ENCODE data around the gene TENT4A.

GRCh38 chr5:6742081-6742758 is 29.0 kb downstream of the TENT4A start:
- TF ChIP-seq POLR2A (IDR thresholded peaks at IDR 0.05) = no peak
- no peak for TF ChIP-seq CTCF (IDR thresholded peaks at IDR 0.05)

Data from right lobe of liver (tissue), 4 donors.